Mesodermal cell (in vitro differentiated cells): Measurements from ENCODE around the gene GLRA2.

Source experiments
- H3K27ac ChIP-seq: 2 replicates; pipeline ENCODE4 v1.7.0; 2013; ENCODE audit warnings: mild to moderate bottlenecking, low read depth, low read length, moderate library complexity; ENCODE audit not compliant: severe bottlenecking
- H3K36me3 ChIP-seq: 2 replicates; pipeline ENCODE4 v1.7.1; 2013; ENCODE audit warnings: mild to moderate bottlenecking, low read length, moderate library complexity; ENCODE audit not compliant: control insufficient read depth, insufficient read depth
- H3K4me1 ChIP-seq: one replicate; pipeline ENCODE4 v1.7.1; 2013; ENCODE audit warnings: mild to moderate bottlenecking, low read length; ENCODE audit not compliant: insufficient read depth, control insufficient read depth, poor library complexity, severe bottlenecking
- H3K4me3 ChIP-seq: 2 replicates; pipeline ENCODE4 v1.7.0; 2013; ENCODE audit warnings: low read length, control low read depth, mild to moderate bottlenecking; ENCODE audit not compliant: insufficient read depth, poor library complexity, severe bottlenecking; ENCODE audit errors: extremely low read depth
- H3K9me3 ChIP-seq: 2 replicates; pipeline ENCODE4 v1.7.1; 2013; ENCODE audit warnings: mild to moderate bottlenecking, low read length, moderate library complexity; ENCODE audit not compliant: control insufficient read depth
- WGBS, 2 experiments: methylation state at CpG; one replicate each; pipeline ENCODE4 v1.1.5; 2013; ENCODE audit warnings: missing lambda C conversion rate in 2 of 2; ENCODE audit not compliant: insufficient coverage in 2 of 2; 5-methylcytosine and 5-hydroxymethylcytosine counted together

GLRA2 gene

DNA sequence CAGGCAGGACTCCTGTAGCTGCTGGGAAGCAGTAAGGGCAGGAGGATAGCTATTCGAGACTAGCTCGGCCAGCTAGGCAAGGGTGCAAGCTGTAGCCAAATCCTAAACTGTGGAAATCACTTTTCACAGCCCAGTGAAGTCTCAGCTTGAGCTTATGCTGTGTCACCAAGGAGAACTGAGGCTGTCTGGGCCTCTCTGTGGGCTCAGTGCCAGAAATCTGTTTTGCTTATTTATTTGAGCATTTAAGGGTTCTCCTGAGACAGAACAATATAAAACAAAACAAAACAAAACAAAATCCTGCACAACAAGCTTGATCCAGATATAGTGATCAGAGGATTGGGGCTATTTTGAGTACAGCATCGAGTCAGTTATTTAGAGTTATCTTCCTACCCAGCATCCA, 246.1 kb downstream of the GLRA2 start:
- Histone ChIP-seq H3K27ac (no peak overlapping the region), H3K4me1 (no peaks in the 10 kb centered on the region), H3K4me3 (no peak overlapping the region), H3K36me3 (peaks cover 6% of the 10 kb centered on the region), H3K9me3 (no peaks in the 10 kb centered on the region)
- 88 to 100% methylated on average over 1 to 2 of the region's 3 CpGs for WGBS, 2 experiments

DNA sequence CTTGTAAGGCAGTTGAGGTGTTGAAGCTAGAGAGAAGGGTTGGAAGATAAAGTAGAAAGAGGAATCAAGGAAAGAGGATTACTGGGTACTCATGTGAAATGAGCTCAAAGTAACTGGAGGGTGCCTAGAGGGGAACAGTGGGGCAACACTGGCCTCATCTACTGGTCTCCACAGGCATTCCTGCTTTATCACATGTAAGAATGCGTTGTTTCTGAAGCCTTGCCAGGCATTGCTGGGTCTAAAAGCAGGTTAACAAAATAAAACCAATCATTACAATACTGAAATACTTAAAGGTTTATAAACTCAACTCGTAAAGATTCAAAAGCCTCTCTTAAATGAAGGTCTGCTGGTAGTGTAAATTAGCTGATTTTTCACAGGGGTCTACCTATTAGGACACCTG, 247.6 kb downstream of the GLRA2 start:
- H3K36me3 ChIP-seq = peaks cover 6% of the 10 kb centered on the region
- no peak overlapping the region for H3K4me3 ChIP-seq
- no peak overlapping the region for H3K27ac ChIP-seq
- no peaks in the 10 kb centered on the region for H3K9me3 ChIP-seq
- no CpG with 5 or more reads among the region's 2 CpGs for WGBS, 2 experiments
- no peaks in the 10 kb centered on the region for H3K4me1 ChIP-seq

DNA sequence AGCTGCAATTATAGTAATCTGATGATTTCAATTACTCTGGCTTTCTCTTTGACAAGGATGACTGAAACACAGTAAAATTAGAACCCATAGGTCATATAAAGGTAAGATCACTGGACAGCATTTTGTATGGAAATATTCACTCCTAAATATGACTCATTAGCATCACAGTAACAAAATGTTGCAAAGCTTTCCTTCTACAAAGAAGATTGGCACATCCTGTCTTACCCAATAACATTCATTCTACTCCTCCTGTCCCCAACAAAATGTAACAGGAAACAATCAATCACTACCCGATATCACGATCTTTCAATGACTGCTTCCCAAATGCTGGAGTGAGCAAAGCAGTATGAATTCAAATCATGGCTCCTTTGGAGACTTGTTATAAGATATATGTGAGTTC, 248.2 kb downstream of the GLRA2 start:
- Histone ChIP-seq H3K9me3 (no peaks in the 10 kb centered on the region), H3K36me3 (peaks cover 6% of the 10 kb centered on the region), H3K4me3 (no peak overlapping the region), H3K27ac (no peak overlapping the region), H3K4me1 (no peaks in the 10 kb centered on the region)
- no CpG with 5 or more reads among the region's 2 CpGs for WGBS, 2 experiments

DNA sequence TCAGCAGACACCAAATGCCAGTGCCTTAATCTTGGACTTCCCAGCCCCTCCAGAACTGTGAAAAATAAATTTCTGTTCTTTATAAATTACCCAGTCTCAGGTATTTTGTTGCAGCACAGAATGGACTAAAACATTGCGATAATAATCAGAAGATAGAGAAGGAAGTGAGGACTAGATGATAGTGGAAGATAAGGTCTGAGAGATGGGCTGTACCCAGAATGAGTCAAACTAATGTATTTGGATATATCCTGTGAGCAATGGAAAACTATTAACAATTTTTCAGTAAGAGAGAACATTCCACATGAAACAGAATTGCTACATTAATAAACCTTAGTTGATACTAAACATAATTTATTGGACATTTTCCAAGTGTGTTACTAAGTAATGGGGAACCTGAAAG, 250.2 kb downstream of the GLRA2 start:
- Histone ChIP-seq H3K27ac (no peak overlapping the region), H3K9me3 (no peaks in the 10 kb centered on the region), H3K36me3 (no peaks in the 10 kb centered on the region), H3K4me1 (no peaks in the 10 kb centered on the region), H3K4me3 (no peak overlapping the region)
- no CpG with 5 or more reads among the region's 1 CpG for WGBS, 2 experiments
